Measurements from ENCODE around the gene TNXB. TPM values are rescaled to one million over a fixed set of nuclear protein-coding genes. Genes with fewer than 3 reads are reported as not detected.

The TNXB gene
- total RNA-seq, 1 donor from 2014 or later: 2.4 TPM

DNA sequence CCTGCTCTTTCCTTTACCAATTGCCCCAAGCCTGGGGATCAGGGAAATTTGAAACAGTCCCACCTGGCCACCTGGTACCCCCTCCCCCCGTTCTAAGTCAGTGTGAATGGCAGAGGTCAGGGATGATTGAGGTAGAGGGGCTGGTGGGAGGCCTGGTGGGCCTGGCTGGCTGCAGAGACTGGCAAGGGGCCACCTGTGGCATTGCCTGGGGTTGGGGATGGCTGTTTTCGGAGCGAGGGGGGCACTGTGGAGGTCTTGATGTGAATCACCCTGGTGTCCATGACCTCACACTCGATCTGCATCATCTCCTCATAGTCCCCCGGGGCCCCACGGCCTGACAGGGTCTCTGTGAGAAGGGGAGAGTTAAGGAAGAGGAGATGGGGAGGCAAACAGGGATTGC lies 6.5 kb upstream of the TNXB start:
- TF ChIP-seq, protein P1, sequence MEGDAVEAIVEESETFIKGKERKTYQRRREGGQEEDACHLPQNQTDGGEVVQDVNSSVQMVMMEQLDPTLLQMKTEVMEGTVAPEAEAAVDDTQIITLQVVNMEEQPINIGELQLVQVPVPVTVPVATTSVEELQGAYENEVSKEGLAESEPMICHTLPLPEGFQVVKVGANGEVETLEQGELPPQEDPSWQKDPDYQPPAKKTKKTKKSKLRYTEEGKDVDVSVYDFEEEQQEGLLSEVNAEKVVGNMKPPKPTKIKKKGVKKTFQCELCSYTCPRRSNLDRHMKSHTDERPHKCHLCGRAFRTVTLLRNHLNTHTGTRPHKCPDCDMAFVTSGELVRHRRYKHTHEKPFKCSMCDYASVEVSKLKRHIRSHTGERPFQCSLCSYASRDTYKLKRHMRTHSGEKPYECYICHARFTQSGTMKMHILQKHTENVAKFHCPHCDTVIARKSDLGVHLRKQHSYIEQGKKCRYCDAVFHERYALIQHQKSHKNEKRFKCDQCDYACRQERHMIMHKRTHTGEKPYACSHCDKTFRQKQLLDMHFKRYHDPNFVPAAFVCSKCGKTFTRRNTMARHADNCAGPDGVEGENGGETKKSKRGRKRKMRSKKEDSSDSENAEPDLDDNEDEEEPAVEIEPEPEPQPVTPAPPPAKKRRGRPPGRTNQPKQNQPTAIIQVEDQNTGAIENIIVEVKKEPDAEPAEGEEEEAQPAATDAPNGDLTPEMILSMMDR (IDR thresholded peaks at IDR 0.05; ENCODE audit: insufficient read depth, low read length, severe bottlenecking): no peak
- no peak for FAIRE-seq

DNA sequence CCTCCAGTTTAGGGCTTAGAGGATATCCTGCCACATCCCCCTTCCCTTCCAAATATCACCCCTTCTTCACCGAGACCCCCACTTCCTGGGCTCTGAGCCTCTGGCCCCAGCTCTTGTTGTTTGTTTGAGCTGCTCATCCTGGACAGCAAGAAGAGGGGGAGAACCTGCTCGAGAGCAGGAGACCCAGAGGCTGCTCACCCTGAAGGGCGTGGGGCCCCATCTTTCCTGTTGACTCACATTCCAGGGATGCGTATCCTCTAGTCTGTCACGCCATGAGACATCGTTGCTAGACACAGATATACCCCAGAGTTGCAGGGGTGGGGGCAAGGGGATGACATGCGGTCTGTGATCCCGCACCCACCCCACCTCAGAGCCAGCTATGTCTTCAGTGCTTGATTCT lies 5.7 kb upstream of the TNXB start:
- FAIRE-seq: no peak
- no peak overlapping the region for H3K4me3 ChIP-seq (ENCODE audit: low read depth, low read length)

More for the DNA sequence above, 6.5 kb upstream of the TNXB start:
- H3K36me3 ChIP-seq (ENCODE audit: control insufficient read depth, insufficient read depth, low read length): peaks cover 28% of the 10 kb centered on the region
- no peak overlapping the region for H3K4me3 ChIP-seq (ENCODE audit: low read depth, low read length)
- no peak for DNase-seq (ENCODE audit: low read depth)
- H3K27me3 ChIP-seq (ENCODE audit: control insufficient read depth, insufficient read depth, low read length): no peaks in the 10 kb centered on the region

DNA sequence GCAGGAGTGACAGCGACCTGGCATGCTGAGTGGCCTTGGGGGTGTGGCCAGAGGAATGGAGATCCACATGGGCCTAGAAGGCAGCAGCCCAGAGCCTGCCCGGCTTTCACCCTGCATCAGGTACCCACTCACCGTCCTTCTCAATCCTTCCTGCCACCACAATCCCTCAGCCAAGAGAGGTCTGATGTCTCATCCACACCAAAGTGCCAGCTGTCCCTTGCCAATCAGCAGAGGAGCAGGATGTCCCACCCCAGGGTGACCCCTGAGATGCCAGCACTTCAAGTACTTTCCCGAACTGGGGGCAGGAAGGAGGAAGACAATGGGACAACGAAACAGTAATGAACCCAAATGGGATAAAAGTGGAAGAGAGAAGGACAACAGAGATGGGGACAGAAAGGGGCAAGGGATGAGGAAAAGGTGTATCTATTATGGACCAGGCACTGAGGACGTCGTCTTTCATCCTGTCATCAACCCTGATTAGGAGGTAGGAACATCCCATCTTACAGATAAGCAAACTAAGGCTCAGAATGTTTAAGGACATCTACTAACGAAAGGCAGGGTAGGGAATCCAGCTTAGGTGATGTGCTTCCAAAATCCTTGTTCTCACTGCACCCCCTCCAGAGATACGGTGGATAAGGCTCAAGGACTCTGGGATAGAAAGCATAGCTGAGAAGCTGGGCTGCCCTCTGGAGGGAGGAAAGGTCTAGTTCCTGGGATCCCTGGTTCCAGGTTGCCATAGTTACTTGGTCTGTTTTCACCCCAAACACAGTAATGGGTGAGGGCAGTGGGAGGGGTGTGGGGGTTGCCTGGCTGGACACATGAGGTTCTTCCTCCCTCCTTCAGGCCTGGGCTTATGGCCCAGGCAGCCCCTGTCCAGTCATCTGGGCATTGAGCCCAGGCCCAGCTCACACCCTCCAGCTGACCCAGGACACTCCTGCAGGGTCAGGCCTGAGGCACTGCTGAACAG lies 4.5 kb upstream of the TNXB start:
- peaks cover 24% of the 10 kb centered on the region for H3K36me3 ChIP-seq (ENCODE audit: control insufficient read depth, insufficient read depth, low read length)
- H3K4me3 ChIP-seq (ENCODE audit: low read depth, low read length): no peak overlapping the region
- FAIRE-seq (no peak), DNase-seq (ENCODE audit: low read depth) (no peak)
- H3K27me3 ChIP-seq (ENCODE audit: control insufficient read depth, insufficient read depth, low read length): peaks cover 2% of the 10 kb centered on the region
- TF ChIP-seq, protein P1 (IDR thresholded peaks at IDR 0.05; ENCODE audit: insufficient read depth, low read length, severe bottlenecking): no peak

More for the DNA sequence above, 5.7 kb upstream of the TNXB start:
- no peak for DNase-seq (ENCODE audit: low read depth)
- H3K36me3 ChIP-seq (ENCODE audit: control insufficient read depth, insufficient read depth, low read length): peaks cover 26% of the 10 kb centered on the region
- TF ChIP-seq, protein P1 (IDR thresholded peaks at IDR 0.05; ENCODE audit: insufficient read depth, low read length, severe bottlenecking): no peak
- no peaks in the 10 kb centered on the region for H3K27me3 ChIP-seq (ENCODE audit: control insufficient read depth, insufficient read depth, low read length)

- no peak for DNase-seq (ENCODE audit: low read depth)
- FAIRE-seq: no peak
- no peak overlapping the region for H3K4me3 ChIP-seq (ENCODE audit: low read depth, low read length)
Measured at GRCh38 chr6:32112431-32112980, 3.4 kb upstream of the TNXB start.

DNA sequence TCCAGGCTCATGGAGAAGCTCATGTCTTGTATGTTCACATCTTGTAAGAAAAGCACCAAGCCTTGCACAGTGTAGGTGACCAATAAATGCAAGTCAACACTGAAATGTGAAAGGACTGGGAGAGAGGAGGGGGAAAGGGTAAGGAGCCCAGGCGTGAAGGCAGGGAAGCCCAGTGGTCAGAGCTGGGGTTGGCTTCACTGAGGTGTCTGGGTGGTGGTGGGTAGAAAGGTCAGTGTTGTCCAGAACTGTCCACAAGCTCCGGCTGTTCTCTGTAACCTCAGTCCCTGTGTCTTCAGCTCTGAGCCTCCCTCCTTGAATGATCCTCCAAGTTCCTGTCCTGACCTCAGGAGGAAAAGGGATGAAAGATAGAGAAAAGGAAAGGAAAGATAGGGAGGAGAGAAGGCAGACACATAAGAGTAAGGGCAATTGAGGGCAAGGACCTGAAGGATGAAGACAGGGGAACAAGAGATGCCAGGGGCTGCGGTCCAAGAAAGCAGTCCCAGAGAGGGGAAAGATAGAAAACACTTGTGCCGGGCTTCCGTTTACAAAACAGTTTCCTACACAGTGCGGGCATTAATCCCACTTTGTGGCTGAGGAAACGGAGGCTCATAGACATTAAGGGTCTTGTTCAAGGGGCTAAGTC lies 2.4 kb upstream of the TNXB start:
- FAIRE-seq: peak; percentile 43
- Histone ChIP-seq H3K4me3 (ENCODE audit: low read depth, low read length) (no peak overlapping the region), H3K27me3 (ENCODE audit: control insufficient read depth, insufficient read depth, low read length) (peaks cover 2% of the 10 kb centered on the region), H3K36me3 (ENCODE audit: control insufficient read depth, insufficient read depth, low read length) (peaks cover 9% of the 10 kb centered on the region)
- TF ChIP-seq, protein P1 (IDR thresholded peaks at IDR 0.05; ENCODE audit: insufficient read depth, low read length, severe bottlenecking): no peak
- no peak for DNase-seq (ENCODE audit: low read depth)

More at GRCh38 chr6:32112431-32112980, 3.4 kb upstream of the TNXB start:
- peaks cover 18% of the 10 kb centered on the region for H3K36me3 ChIP-seq (ENCODE audit: control insufficient read depth, insufficient read depth, low read length)
- TF ChIP-seq, protein P1 (IDR thresholded peaks at IDR 0.05; ENCODE audit: insufficient read depth, low read length, severe bottlenecking): no peak
- peaks cover 2% of the 10 kb centered on the region for H3K27me3 ChIP-seq (ENCODE audit: control insufficient read depth, insufficient read depth, low read length)
